Loucy (cell line): ENCODE measurements around the gene C7orf25.

Source experiments
- H2AFZ ChIP-seq: fragments of 200-600 bp; sonication (generic); 2 replicates; pipeline ENCODE4 v1.6.0; 2016; ENCODE audit warnings: antibody characterized with exemption, mild to moderate bottlenecking, low read length, moderate library complexity
- H3F3A ChIP-seq: fragments of 200-600 bp; 2 replicates; pipeline ENCODE4 v1.6.0; 2016; ENCODE audit warnings: antibody characterized with exemption, low read depth, mild to moderate bottlenecking
- H3K27me3 ChIP-seq: fragments of 200-600 bp; sonication (generic); 2 replicates; pipeline ENCODE4 v1.6.1; 2014; ENCODE audit warnings: low read length, mild to moderate bottlenecking; ENCODE audit not compliant: insufficient read depth, poor library complexity, severe bottlenecking
- H3K36me3 ChIP-seq: fragments of 200-600 bp; sonication (generic); 2 replicates; pipeline ENCODE4 v1.6.1; 2016; ENCODE audit warnings: low read length; ENCODE audit not compliant: insufficient read depth
- H3K4me1 ChIP-seq: fragments of 200-600 bp; sonication (generic); 2 replicates; pipeline ENCODE4 v1.5.1; 2014; ENCODE audit warnings: low read length, mild to moderate bottlenecking; ENCODE audit not compliant: insufficient read depth, poor library complexity, severe bottlenecking
- H3K4me2 ChIP-seq: fragments of 200-600 bp; sonication (generic); 2 replicates; pipeline ENCODE4 v1.6.0; 2014; ENCODE audit warnings: antibody characterized with exemption, low read length, low read depth, mild to moderate bottlenecking; ENCODE audit not compliant: poor library complexity, severe bottlenecking
- H3K4me3 ChIP-seq: fragments of 200-600 bp; sonication (generic); 2 replicates; pipeline ENCODE4 v1.5.1; 2014; ENCODE audit warnings: low read length, mild to moderate bottlenecking, mixed read lengths; ENCODE audit not compliant: poor library complexity, severe bottlenecking
- H3K79me2 ChIP-seq: fragments of 200-600 bp; sonication (generic); 2 replicates; pipeline ENCODE4 v1.6.1; 2014; ENCODE audit warnings: low read length; ENCODE audit not compliant: insufficient read depth
- H3K9ac ChIP-seq: fragments of 200-600 bp; sonication (generic); 2 replicates; pipeline ENCODE4 v1.6.0; 2014; ENCODE audit warnings: mild to moderate bottlenecking, low read depth, low read length, moderate library complexity; ENCODE audit not compliant: poor library complexity, severe bottlenecking
- H3K9me2 ChIP-seq: fragments of 200-600 bp; sonication (generic); replicated peaks from 2 replicates; pipeline ENCODE4 v1.6.1; 2016; ENCODE audit warnings: low read depth, low read length, mixed read lengths
- H3K9me3 ChIP-seq: fragments of 200-600 bp; sonication (generic); 2 replicates; pipeline ENCODE4 v1.6.1; 2014; ENCODE audit warnings: mild to moderate bottlenecking, antibody characterized with exemption, low read length, low read depth; ENCODE audit not compliant: insufficient read depth
- H4K20me1 ChIP-seq: fragments of 200-600 bp; sonication (generic); 2 replicates; pipeline ENCODE4 v1.6.0; 2014; ENCODE audit warnings: antibody characterized with exemption, low read length, mild to moderate bottlenecking; ENCODE audit not compliant: insufficient read depth, poor library complexity, severe bottlenecking
- CTCF ChIP-seq: fragments of 200-600 bp; sonication (generic); conservative IDR thresholded peaks from 2 replicates; pipeline ENCODE4 v1.5.1; 2014; ENCODE audit warnings: mild to moderate bottlenecking, antibody characterized with exemption, low read length
- EZH2phosphoT487 ChIP-seq: fragments of 200-600 bp; IDR thresholded peaks from 2 replicates; pipeline ENCODE4 v1.6.1; 2018; ENCODE audit warnings: antibody characterized with exemption, mild to moderate bottlenecking, moderate library complexity, borderline replicate concordance

The C7orf25 gene

GRCh38 chr7:42900842-42901241 is 11.0 kb downstream of the C7orf25 start:
- Histone ChIP-seq H3K4me1 (peaks cover 5% of the 10 kb centered on the region), H3K4me2 (no peak overlapping the region), H3K9me2 (no peaks in the 10 kb centered on the region), H2AFZ (no peak overlapping the region), H3K79me2 (no peaks in the 10 kb centered on the region), H3K27me3 (no peaks in the 10 kb centered on the region), H3K9me3 (no peaks in the 10 kb centered on the region), H3K36me3 (no peaks in the 10 kb centered on the region), H3K4me3 (no peak overlapping the region), H3K9ac (no peak overlapping the region), H4K20me1 (no peaks in the 10 kb centered on the region), H3F3A (no peaks in the 10 kb centered on the region)
- no peak for TF ChIP-seq CTCF
- no peak for TF ChIP-seq EZH2phosphoT487

DNA sequence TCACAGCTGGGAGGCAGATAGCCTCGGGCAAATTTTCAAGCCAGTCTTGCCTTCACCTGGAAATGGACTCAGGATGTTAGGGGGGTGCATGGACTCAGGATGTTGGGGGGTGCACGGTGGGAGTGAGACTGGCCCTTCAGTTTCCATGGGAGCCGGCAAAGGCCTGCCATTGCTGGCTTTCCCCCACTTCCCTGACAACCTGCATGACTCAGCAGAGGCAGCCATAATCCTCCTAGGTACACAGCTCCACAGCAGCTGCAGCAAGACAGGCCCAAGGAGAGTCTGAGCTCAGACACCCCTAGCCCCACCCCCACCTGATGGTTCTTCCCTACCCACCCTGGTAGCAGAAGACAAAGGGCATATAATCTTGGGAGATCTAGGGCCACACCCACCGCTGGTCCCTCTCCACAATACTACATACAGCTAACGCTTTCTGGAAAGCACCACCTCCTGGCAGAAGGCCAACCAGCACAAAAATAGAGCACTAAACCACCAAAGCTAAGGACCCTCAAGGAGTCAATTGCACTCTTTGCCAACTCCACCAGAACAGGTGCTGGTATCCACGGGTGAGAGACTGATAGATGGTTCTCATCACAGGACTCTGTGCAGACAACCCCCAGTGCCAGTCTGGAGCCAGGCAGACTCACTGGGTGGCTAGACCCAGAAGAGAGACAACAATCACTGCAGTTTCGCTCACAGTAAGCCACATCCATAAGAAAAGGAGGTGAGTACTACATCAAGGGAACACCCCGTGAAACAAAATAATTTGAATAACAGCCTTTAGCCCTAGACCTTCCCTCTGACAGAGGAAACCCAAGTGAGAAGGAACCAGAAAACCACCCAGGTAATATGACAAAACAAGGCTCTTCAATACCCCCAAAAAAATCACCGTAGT is 18.3 kb downstream of the C7orf25 start:
- no peak overlapping the region for H3K4me3 ChIP-seq
- no peak overlapping the region for H3K4me2 ChIP-seq

DNA sequence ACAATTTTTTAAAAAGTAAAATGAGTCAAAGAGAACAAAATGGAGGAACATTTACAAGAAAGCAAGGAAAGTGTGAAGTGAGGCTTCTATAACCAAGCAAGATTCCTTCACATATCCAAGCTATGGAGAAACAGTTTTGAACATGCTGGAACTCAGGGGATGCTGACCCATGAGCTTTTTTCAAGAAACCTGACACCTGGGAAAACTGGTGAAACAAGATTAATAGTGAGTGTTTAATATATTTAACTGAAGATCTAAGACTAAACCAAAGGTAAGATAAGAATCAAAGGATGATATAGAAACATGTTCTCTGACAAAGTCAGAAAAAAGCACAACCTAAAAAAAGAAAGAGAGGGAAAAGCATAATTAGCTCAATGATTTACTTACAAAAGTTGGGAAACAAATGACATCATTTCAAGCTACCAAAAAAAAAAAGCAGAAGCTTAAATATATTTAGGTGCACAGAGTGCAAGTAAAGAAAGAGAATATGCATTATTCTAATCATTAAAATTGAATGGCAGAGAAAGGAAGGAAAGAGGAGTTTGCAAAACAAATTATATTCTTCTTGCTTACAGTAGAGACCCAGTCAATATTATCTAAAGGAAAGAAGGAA is 24.9 kb downstream of the C7orf25 start:
- no peaks in the 10 kb centered on the region for H3K79me2 ChIP-seq
- H3K4me1 ChIP-seq, result peaks cover 3% of the 10 kb centered on the region
- H3K9me2 ChIP-seq, result no peaks in the 10 kb centered on the region
- no peaks in the 10 kb centered on the region for H3K36me3 ChIP-seq
- no peaks in the 10 kb centered on the region for H3K9me3 ChIP-seq
- no peaks in the 10 kb centered on the region for H3K27me3 ChIP-seq
- H2AFZ ChIP-seq, result no peak overlapping the region
- no peaks in the 10 kb centered on the region for H4K20me1 ChIP-seq
- TF ChIP-seq CTCF (no peak), EZH2phosphoT487 (no peak)
- H3F3A ChIP-seq, result no peaks in the 10 kb centered on the region
- no peak overlapping the region for H3K4me2 ChIP-seq
- no peak overlapping the region for H3K9ac ChIP-seq
- H3K4me3 ChIP-seq, result no peak overlapping the region

More for the DNA sequence above, 18.3 kb downstream of the C7orf25 start:
- Histone ChIP-seq H2AFZ (no peak overlapping the region), H3K36me3 (no peaks in the 10 kb centered on the region), H3K27me3 (no peaks in the 10 kb centered on the region), H3K9ac (no peak overlapping the region), H3K79me2 (no peaks in the 10 kb centered on the region), H4K20me1 (no peaks in the 10 kb centered on the region), H3K4me1 (no peaks in the 10 kb centered on the region), H3K9me2 (no peaks in the 10 kb centered on the region), H3F3A (no peaks in the 10 kb centered on the region), H3K9me3 (no peaks in the 10 kb centered on the region)
- TF ChIP-seq EZH2phosphoT487 (no peak), CTCF (no peak)
